ENCODE measurements around the gene ZNF280A. TPM values are rescaled to one million over a fixed set of nuclear protein-coding genes. Genes with fewer than 3 reads are reported as not detected.

The ZNF280A gene
- total and polyA plus RNA-seq, 2 experiments from 2014 or later, result 0.44 to 0.47 TPM

DNA sequence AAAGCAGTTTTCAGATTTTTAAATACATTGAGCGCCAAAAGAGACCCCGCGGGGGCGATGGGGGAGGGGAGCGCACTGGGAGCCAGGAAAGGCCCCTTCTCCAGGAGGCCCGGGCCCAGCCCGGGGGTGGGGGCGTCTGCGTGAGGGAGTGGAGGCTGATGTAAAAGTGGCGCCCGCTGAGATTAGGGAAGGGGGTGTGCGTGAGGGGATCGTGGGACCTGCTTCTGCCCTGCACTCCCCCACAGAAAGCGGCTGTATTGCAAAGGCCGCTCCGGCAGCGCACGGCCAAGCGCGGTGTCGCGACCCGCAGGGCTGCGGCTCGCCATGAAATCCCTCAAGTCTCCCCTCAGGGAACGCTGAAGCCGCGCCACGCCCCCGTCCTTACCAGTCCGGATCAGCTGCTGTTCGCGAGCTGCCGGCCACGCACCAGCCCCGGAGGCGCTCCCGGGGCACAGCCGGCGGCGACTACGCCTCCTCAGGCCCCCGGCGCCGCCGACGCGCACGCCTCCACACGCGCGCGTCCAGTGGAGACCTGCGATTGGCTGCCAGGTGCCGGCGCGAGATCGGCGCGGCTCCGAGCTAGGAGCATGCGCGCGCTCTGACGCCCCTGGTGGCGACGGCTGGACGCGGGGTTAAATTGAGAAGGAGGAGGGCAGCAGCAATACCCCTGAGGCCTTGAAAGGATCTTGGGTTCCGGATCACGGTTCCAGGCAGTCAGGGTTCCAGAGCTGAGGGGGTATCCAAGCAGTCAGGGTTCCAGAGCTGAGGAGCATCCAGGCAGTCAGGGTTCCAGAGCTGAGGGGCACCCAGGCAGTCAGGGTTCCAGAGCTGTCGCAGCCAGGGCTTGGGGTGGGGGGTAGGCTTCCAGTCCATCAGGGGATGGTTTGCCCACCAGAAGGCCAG, 11.5 kb downstream of the ZNF280A start, which contains the start of gene ZNF280B:
Gene ZNF280B (minus strand): TSS at position 469 of the 903 bp plus-strand sequence. CDS start 19,344 bp downstream, outside the sequence.
- Histone ChIP-seq H3K27ac (peak within 1 kb of the TSS; percentile 78), H3K4me1 (ENCODE audit: insufficient read depth) (no peaks in the 10 kb centered on the region), H3K4me2 (peak within 1 kb of the TSS; percentile 98), H3K9me2 (replicated peaks; ENCODE audit: insufficient read depth) (no peaks in the 10 kb centered on the region), H4K20me1 (ENCODE audit: insufficient read depth, poor library complexity, severe bottlenecking) (no peaks in the 10 kb centered on the region), H3K9me3 (ENCODE audit: low read depth) (no peaks in the 10 kb centered on the region), H2AFZ (peak within 1 kb of the TSS; percentile 95), H3K36me3 (replicated peaks; ENCODE audit: insufficient read depth, low read depth) (no peaks in the 10 kb centered on the region), H3K27me3 (no peaks in the 10 kb centered on the region), H3K4me3 (peak within 1 kb of the TSS; percentile 94), H3K79me2 (peaks cover 7% of the 10 kb centered on the region)
- 3% methylated on average over 54 of the region's 72 CpGs for WGBS (ENCODE audit: low lambda C conversion rate, missing lambda C conversion rate)
- peak; percentile 94 for DNase-seq (ENCODE audit: low spot score)
- TF ChIP-seq EZH2phosphoT487 (IDR thresholded peaks at IDR 0.05; ENCODE audit: low read depth, severe bottlenecking, unreplicated experiment) (no peak), EZH2 (IDR thresholded peaks at IDR 0.05; ENCODE audit: borderline replicate concordance) (no peak)
- TF ChIP-seq, protein P1, sequence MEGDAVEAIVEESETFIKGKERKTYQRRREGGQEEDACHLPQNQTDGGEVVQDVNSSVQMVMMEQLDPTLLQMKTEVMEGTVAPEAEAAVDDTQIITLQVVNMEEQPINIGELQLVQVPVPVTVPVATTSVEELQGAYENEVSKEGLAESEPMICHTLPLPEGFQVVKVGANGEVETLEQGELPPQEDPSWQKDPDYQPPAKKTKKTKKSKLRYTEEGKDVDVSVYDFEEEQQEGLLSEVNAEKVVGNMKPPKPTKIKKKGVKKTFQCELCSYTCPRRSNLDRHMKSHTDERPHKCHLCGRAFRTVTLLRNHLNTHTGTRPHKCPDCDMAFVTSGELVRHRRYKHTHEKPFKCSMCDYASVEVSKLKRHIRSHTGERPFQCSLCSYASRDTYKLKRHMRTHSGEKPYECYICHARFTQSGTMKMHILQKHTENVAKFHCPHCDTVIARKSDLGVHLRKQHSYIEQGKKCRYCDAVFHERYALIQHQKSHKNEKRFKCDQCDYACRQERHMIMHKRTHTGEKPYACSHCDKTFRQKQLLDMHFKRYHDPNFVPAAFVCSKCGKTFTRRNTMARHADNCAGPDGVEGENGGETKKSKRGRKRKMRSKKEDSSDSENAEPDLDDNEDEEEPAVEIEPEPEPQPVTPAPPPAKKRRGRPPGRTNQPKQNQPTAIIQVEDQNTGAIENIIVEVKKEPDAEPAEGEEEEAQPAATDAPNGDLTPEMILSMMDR (IDR thresholded peaks at IDR 0.05; ENCODE audit: poor library complexity), result peak; percentile 80

DNA sequence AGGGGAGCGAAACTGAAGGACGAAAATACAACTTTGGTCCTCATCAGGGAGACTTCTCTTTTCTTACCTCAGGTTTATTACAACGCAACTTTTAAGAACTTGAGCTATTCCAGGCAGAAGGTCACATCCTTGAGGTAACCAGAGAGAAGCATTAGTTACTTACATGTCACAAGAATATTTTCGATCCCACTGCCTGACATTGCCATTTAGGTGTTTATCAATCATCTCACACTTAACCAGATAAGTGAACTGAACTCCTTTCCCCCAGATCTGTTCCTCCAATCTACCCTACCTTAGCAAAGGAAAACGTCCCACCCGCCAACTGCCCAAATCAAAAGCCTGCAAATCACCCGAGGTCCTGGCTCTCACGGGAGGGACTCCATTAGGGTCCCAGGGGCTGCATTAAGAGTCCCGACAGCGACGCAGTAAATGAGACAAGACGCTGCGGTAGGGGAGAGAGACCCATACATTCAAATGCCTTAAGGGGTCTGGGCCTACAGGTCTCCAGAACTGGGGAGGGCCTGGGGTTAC, 12.3 kb downstream of the ZNF280A start:
- Histone ChIP-seq H3K4me3 (peak overlapping the region; percentile 94), H3K79me2 (peaks cover 7% of the 10 kb centered on the region), H2AFZ (peak overlapping the region; percentile 95), H3K9me2 (replicated peaks; ENCODE audit: insufficient read depth) (no peaks in the 10 kb centered on the region), H3K27me3 (no peaks in the 10 kb centered on the region), H3K27ac (peak overlapping the region; percentile 78), H3K4me1 (ENCODE audit: insufficient read depth) (no peaks in the 10 kb centered on the region), H3K36me3 (replicated peaks; ENCODE audit: insufficient read depth, low read depth) (no peaks in the 10 kb centered on the region), H3K4me2 (peak overlapping the region; percentile 98), H3K9me3 (ENCODE audit: low read depth) (no peaks in the 10 kb centered on the region), H4K20me1 (ENCODE audit: insufficient read depth, poor library complexity, severe bottlenecking) (no peaks in the 10 kb centered on the region)
- 28% methylated on average over 13 of the region's 13 CpGs for WGBS (ENCODE audit: low lambda C conversion rate, missing lambda C conversion rate)
- TF ChIP-seq, protein P1 (IDR thresholded peaks at IDR 0.05; ENCODE audit: poor library complexity), result no peak
- TF ChIP-seq EZH2phosphoT487 (IDR thresholded peaks at IDR 0.05; ENCODE audit: low read depth, severe bottlenecking, unreplicated experiment), result no peak
- no peak for TF ChIP-seq EZH2 (IDR thresholded peaks at IDR 0.05; ENCODE audit: borderline replicate concordance)
- no peak for DNase-seq (ENCODE audit: low spot score)

DNA sequence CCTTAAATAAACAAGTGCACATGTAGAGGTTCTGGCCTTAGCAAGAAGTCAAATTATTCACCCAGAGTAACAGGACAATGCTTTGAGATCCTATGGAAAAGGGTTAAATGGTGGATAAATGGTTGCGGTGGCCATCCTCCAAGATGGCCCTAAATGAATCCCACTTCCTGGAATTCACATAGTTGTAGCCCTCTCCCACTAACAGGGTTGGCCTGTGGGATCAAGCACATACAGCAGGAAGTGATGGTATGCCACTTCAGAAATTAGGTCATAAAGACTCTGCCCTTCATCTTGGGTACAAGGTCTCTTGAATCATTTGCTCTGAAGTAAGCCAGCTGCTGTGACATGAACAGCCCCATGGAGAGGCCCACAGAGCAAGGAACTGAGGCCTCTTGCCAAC, 13.3 kb downstream of the ZNF280A start:
- Histone ChIP-seq H3K27me3 (no peaks in the 10 kb centered on the region), H3K9me3 (ENCODE audit: low read depth) (no peaks in the 10 kb centered on the region), H3K4me3 (no peak overlapping the region), H3K79me2 (peaks cover 7% of the 10 kb centered on the region), H4K20me1 (ENCODE audit: insufficient read depth, poor library complexity, severe bottlenecking) (no peaks in the 10 kb centered on the region), H3K4me1 (ENCODE audit: insufficient read depth) (no peaks in the 10 kb centered on the region), H3K9me2 (replicated peaks; ENCODE audit: insufficient read depth) (no peaks in the 10 kb centered on the region), H3K27ac (no peak overlapping the region), H3K4me2 (no peak overlapping the region), H2AFZ (no peak overlapping the region), H3K36me3 (replicated peaks; ENCODE audit: insufficient read depth, low read depth) (no peaks in the 10 kb centered on the region)
- 100% methylated on average over 1 of the region's 1 CpG for WGBS (ENCODE audit: low lambda C conversion rate, missing lambda C conversion rate)
- no peak for DNase-seq (ENCODE audit: low spot score)
- TF ChIP-seq, protein P1 (IDR thresholded peaks at IDR 0.05; ENCODE audit: poor library complexity), result no peak
- TF ChIP-seq EZH2 (IDR thresholded peaks at IDR 0.05; ENCODE audit: borderline replicate concordance) (no peak), EZH2phosphoT487 (IDR thresholded peaks at IDR 0.05; ENCODE audit: low read depth, severe bottlenecking, unreplicated experiment) (no peak)

Data from hepatocyte (in vitro differentiated cells).